Measurements from ENCODE around the gene TECPR2. TPM values are rescaled to one million over a fixed set of nuclear protein-coding genes. Genes with fewer than 3 reads are reported as not detected.

Gene TECPR2
- total RNA-seq, 4 donors from 2014 or later: 14.1 to 43.1 (median 23.8) TPM

DNA sequence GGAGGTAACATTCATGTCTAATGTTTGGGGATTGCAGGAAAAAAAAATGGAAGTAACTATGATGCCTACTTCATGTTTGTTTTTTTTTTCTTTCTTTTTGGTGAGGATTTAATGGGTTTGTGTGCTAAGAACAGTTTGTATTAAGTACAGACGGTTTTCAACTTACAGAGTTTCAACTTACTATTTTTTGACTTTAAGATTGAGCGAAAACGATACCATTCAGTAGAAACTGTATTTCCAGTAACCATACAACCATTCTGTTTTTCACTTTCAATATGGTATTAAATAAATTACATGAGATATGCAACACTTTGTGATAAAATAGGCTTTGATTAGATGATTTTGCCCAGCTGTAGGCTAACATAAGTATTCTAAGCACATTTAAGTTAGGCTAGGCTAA lies 10.4 kb downstream of the TECPR2 start:
- TF ChIP-seq, protein P1, sequence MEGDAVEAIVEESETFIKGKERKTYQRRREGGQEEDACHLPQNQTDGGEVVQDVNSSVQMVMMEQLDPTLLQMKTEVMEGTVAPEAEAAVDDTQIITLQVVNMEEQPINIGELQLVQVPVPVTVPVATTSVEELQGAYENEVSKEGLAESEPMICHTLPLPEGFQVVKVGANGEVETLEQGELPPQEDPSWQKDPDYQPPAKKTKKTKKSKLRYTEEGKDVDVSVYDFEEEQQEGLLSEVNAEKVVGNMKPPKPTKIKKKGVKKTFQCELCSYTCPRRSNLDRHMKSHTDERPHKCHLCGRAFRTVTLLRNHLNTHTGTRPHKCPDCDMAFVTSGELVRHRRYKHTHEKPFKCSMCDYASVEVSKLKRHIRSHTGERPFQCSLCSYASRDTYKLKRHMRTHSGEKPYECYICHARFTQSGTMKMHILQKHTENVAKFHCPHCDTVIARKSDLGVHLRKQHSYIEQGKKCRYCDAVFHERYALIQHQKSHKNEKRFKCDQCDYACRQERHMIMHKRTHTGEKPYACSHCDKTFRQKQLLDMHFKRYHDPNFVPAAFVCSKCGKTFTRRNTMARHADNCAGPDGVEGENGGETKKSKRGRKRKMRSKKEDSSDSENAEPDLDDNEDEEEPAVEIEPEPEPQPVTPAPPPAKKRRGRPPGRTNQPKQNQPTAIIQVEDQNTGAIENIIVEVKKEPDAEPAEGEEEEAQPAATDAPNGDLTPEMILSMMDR (IDR thresholded peaks at IDR 0.05): no peak
- TF ChIP-seq POLR2A (IDR thresholded peaks at IDR 0.05): no peak
- DNase-seq: no peak
- intact Hi-C loops (cut with DNase I; ENCODE audit: low total_unique reads): no loop called here
- Histone ChIP-seq H3K4me3 (no peak overlapping the region), H3K27ac (no peak overlapping the region), H3K9me3 (no peaks in the 10 kb centered on the region), H3K36me3 (no peaks in the 10 kb centered on the region), H3K27me3 (no peaks in the 10 kb centered on the region), H3K4me1 (no peaks in the 10 kb centered on the region)

DNA sequence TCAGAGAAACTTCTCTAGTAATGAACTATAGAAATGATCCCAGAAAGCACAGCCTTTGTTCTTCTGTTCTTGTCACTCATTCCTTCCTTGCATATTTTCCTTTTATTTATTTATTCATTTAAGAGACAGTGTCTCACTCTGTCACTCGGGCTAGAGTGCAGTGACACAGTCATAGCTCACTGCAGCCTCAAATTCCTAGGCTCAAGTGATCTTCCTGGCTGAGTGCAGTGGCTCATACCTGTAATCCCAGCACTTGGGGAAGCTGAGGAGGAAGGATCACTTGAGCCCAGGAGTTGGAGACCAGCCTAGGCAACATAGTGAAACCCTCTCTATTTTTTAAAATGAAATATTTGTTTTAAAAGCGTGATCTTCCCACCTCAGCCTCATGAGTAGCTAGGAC lies 11.5 kb downstream of the TECPR2 start:
- no peaks in the 10 kb centered on the region for H3K36me3 ChIP-seq
- intact Hi-C loops (cut with DNase I; ENCODE audit: low total_unique reads): no loop called here
- no peaks in the 10 kb centered on the region for H3K4me1 ChIP-seq
- H3K27ac ChIP-seq: no peak overlapping the region
- H3K9me3 ChIP-seq: no peaks in the 10 kb centered on the region
- H3K4me3 ChIP-seq: no peak overlapping the region
- no peak for DNase-seq
- TF ChIP-seq POLR2A (IDR thresholded peaks at IDR 0.05): no peak
- TF ChIP-seq, protein P1 (IDR thresholded peaks at IDR 0.05): no peak
- H3K27me3 ChIP-seq: no peaks in the 10 kb centered on the region

- no peaks in the 10 kb centered on the region for H3K27me3 ChIP-seq
- no peaks in the 10 kb centered on the region for H3K36me3 ChIP-seq
- H3K4me3 ChIP-seq: no peak overlapping the region
- no peak for TF ChIP-seq POLR2A (IDR thresholded peaks at IDR 0.05)
- TF ChIP-seq, protein P1 (IDR thresholded peaks at IDR 0.05): no peak
- intact Hi-C loops (cut with DNase I; ENCODE audit: low total_unique reads): no loop called here
- H3K9me3 ChIP-seq: no peaks in the 10 kb centered on the region
- DNase-seq: no peak
- H3K4me1 ChIP-seq: no peaks in the 10 kb centered on the region
- H3K27ac ChIP-seq: no peak overlapping the region
Measured at GRCh38 chr14:102375119-102375518, 12.4 kb downstream of the TECPR2 start.

GRCh38 chr14:102377696-102378095 lies 15.0 kb downstream of the TECPR2 start:
- Histone ChIP-seq H3K9me3 (no peaks in the 10 kb centered on the region), H3K27me3 (no peaks in the 10 kb centered on the region), H3K27ac (no peak overlapping the region), H3K36me3 (no peaks in the 10 kb centered on the region), H3K4me3 (no peak overlapping the region), H3K4me1 (no peaks in the 10 kb centered on the region)
- TF ChIP-seq, protein P1 (IDR thresholded peaks at IDR 0.05): no peak
- TF ChIP-seq POLR2A (IDR thresholded peaks at IDR 0.05): no peak
- intact Hi-C loops (cut with DNase I; ENCODE audit: low total_unique reads): no loop called here
- DNase-seq: no peak

DNA sequence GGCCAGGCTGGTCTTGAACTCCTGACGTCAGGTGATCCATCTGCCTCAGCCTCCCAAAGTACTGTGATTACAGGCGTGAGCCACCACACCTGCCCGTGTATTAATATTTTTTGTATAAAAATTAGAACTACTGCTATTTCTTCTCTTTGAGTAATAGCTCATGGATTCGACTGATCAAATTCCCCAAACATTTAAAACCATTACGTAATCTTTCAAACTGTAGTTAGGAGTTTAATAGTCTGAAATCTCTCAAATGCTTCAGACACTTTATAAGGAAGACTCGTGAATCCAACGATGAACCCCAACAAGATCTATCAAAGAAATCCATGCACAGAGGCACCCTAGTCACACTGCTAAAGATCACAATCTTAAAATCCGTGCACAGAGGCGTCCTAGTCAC lies 16.1 kb downstream of the TECPR2 start:
- intact Hi-C loops (cut with DNase I; ENCODE audit: low total_unique reads): no loop called here
- Histone ChIP-seq H3K27me3 (no peaks in the 10 kb centered on the region), H3K36me3 (no peaks in the 10 kb centered on the region), H3K4me1 (no peaks in the 10 kb centered on the region), H3K27ac (no peak overlapping the region), H3K9me3 (no peaks in the 10 kb centered on the region), H3K4me3 (no peak overlapping the region)
- TF ChIP-seq, protein P1 (IDR thresholded peaks at IDR 0.05): no peak
- no peak for TF ChIP-seq POLR2A (IDR thresholded peaks at IDR 0.05)
- DNase-seq: no peak
